Tibial nerve (tissue), 4 donors: ENCODE measurements around the gene KLK7.

ENCODE experiments used
- EP300 ChIP-seq, 2 donors: sonication (generic); formaldehyde crosslinking; IDR thresholded peaks; one replicate each; pipeline ENCODE4 v1.6.1; 2017; ENCODE audit warnings: antibody characterized with exemption in 2 of 2, mild to moderate bottlenecking in 1 of 2
- POLR2A ChIP-seq, 2 donors: fragments of 450-650 bp; IDR thresholded peaks; one replicate each; pipeline ENCODE4 v1.6.1; 2017; ENCODE audit warnings: antibody characterized with exemption in 2 of 2, mild to moderate bottlenecking in 2 of 2, moderate library complexity in 2 of 2
- TF ChIP-seq, protein P1 (sequence below), 5 experiments: fragments of 200-600 bp in 3 of 5; fragments of 450-650 bp in 2 of 5; sonication (generic) in 3 of 5; IDR thresholded peaks; one replicate each; pipeline ENCODE4 v1.5.1; 2016 to 2019; ENCODE audit warnings: antibody characterized with exemption in 5 of 5, mild to moderate bottlenecking in 3 of 5, moderate library complexity in 2 of 5

DNA sequence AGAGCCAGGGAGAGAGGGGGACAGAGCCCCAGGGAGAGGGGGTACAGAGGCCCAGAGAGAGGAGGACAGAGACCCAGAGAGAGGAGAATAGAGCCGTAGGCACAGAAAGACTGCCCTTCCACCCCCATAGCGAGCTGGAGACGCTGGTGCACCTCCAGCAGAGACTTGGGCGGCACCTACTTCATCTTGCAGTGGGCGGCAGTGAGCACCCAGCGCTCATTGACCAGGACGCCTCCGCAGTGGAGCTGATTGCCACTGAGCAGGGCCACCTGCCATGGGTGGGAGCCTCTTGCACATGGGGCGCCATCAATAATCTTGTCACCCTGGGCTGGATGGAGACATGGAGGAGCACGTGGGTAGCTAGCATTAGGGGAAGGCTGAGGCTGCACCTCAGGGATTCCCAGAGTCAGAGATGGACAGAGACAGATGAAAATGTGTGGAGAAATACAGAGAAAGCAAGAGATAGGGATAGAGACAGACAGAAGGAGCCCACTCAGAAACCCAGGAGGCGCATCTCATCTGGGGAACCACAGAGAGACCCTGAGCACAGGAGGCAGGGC lies 2.0 kb downstream of the KLK7 start:
- TF ChIP-seq, protein P1, sequence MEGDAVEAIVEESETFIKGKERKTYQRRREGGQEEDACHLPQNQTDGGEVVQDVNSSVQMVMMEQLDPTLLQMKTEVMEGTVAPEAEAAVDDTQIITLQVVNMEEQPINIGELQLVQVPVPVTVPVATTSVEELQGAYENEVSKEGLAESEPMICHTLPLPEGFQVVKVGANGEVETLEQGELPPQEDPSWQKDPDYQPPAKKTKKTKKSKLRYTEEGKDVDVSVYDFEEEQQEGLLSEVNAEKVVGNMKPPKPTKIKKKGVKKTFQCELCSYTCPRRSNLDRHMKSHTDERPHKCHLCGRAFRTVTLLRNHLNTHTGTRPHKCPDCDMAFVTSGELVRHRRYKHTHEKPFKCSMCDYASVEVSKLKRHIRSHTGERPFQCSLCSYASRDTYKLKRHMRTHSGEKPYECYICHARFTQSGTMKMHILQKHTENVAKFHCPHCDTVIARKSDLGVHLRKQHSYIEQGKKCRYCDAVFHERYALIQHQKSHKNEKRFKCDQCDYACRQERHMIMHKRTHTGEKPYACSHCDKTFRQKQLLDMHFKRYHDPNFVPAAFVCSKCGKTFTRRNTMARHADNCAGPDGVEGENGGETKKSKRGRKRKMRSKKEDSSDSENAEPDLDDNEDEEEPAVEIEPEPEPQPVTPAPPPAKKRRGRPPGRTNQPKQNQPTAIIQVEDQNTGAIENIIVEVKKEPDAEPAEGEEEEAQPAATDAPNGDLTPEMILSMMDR (IDR thresholded peaks at IDR 0.05) = no peak
- no peak for TF ChIP-seq POLR2A (IDR thresholded peaks at IDR 0.05)
- no peak for TF ChIP-seq EP300 (IDR thresholded peaks at IDR 0.05)
